Right atrium auricular region (tissue), 2 donors: ENCODE measurements around the gene RBM3. TPM values are rescaled to one million over a fixed set of nuclear protein-coding genes. Genes with fewer than 3 reads are reported as not detected.

Experiments used
- DNase-seq: peaks from one replicate; pipeline ENCODE4 v3.0.0-alpha.2; 2019; ENCODE audit warnings: low spot score
- H3K27ac ChIP-seq, 2 donors: fragments of 200-600 bp; sonication (generic); 1 replicate in 1 of 2; 2 replicates in 1 of 2; pipeline ENCODE4 v1.5.1; 2016 to 2019
- H3K27me3 ChIP-seq, 2 donors: fragments of 200-600 bp; sonication (generic); one replicate each; pipeline versions ENCODE4 v1.5.1 to v1.6.0; 2017 to 2019
- H3K36me3 ChIP-seq: fragments of 200-600 bp; sonication (generic); one replicate; pipeline ENCODE4 v1.5.1; 2016
- H3K4me1 ChIP-seq, 2 donors: fragments of 200-600 bp; sonication (generic); one replicate each; pipeline versions ENCODE4 v1.5.1 to v1.6.0; 2017 to 2019
- H3K4me3 ChIP-seq, 2 donors: fragments of 200-600 bp; sonication (generic); 1 replicate in 1 of 2; 2 replicates in 1 of 2; pipeline ENCODE4 v1.5.1; 2017 to 2019; ENCODE audit warnings: mild to moderate bottlenecking in 1 of 2, moderate library complexity in 1 of 2
- H3K9me3 ChIP-seq, 2 donors: fragments of 200-600 bp; sonication (generic); one replicate each; pipeline ENCODE4 v1.5.1; 2019
- total RNA-seq, 2 donors: library from RNA; depleted of rRNA; stranded (reverse); fragments of >200 nt; gene quantifications; one replicate each; pipeline ENCODE4 v1.1.0, GENCODE V29; 2016
- TF ChIP-seq, protein P1 (sequence below), 2 donors: fragments of 200-600 bp; sonication (generic); IDR thresholded peaks; one replicate each; pipeline ENCODE4 v1.5.1; 2019; ENCODE audit warnings: antibody characterized with exemption in 2 of 2

RBM3 gene
- total RNA-seq, 2 donors from 2014 or later = 62.1 to 90.4 TPM

DNA sequence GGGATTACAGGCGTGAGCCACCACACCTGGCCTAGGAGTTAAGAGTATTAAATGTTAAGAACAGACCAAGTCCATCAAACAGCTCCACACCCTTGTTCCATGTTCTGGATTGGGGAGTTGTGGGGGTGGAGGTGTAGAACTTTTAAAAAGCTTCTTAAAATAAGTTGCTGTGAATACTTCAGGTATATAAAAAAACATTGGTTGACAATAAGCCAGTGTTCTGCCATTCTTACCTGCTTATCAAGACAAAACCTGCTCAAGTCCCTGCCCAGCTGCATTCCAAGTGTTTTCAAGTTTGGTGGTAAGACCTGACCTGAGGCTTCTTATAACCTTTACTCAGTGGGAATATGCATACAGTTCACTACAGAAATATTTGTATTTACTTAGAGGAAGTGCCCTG lies 6.4 kb downstream of the RBM3 start:
- no peaks in the 10 kb centered on the region for H3K27me3 ChIP-seq
- TF ChIP-seq, protein P1, sequence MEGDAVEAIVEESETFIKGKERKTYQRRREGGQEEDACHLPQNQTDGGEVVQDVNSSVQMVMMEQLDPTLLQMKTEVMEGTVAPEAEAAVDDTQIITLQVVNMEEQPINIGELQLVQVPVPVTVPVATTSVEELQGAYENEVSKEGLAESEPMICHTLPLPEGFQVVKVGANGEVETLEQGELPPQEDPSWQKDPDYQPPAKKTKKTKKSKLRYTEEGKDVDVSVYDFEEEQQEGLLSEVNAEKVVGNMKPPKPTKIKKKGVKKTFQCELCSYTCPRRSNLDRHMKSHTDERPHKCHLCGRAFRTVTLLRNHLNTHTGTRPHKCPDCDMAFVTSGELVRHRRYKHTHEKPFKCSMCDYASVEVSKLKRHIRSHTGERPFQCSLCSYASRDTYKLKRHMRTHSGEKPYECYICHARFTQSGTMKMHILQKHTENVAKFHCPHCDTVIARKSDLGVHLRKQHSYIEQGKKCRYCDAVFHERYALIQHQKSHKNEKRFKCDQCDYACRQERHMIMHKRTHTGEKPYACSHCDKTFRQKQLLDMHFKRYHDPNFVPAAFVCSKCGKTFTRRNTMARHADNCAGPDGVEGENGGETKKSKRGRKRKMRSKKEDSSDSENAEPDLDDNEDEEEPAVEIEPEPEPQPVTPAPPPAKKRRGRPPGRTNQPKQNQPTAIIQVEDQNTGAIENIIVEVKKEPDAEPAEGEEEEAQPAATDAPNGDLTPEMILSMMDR (IDR thresholded peaks at IDR 0.05) = no peak
- peaks cover 36% of the 10 kb centered on the region for H3K36me3 ChIP-seq

DNA sequence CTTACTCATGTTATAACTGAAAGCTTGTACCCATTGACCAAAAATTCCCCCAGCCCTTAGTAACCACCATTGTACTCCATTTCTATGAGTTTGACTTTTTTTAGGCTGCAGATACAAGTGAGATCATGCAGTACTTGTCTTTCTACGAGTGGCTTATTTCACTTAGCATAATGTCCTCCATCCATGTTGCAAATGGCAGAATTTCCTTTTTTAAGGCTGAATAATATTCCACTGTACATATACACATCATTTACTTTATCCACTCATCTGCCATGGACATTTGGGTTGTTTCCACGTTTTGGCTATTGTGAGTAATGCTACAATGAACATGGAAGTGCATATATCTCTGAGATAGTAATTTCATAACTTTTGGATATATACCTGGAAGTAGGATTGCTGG lies 10.4 kb downstream of the RBM3 start:
- DNase-seq = no peak
- H3K9me3 ChIP-seq = no peaks in the 10 kb centered on the region
- H3K4me3 ChIP-seq = no peak overlapping the region
- no peaks in the 10 kb centered on the region for H3K27me3 ChIP-seq
- TF ChIP-seq, protein P1 (IDR thresholded peaks at IDR 0.05) = no peak
- no peaks in the 10 kb centered on the region for H3K4me1 ChIP-seq
- no peak overlapping the region for H3K27ac ChIP-seq
- H3K36me3 ChIP-seq = no peaks in the 10 kb centered on the region

More for the DNA sequence above, 6.4 kb downstream of the RBM3 start:
- peaks cover 0 to 10% of the 10 kb centered on the region in 2 donors for H3K4me1 ChIP-seq
- no peak overlapping the region for H3K27ac ChIP-seq
- no peaks in the 10 kb centered on the region for H3K9me3 ChIP-seq
- DNase-seq = no peak
- no peak overlapping the region for H3K4me3 ChIP-seq

- peak overlapping the region in 1 of 2 donors; percentile 11 for H3K4me3 ChIP-seq
- no peaks in the 10 kb centered on the region for H3K36me3 ChIP-seq
- peaks cover 0 to 8% of the 10 kb centered on the region in 2 donors for H3K4me1 ChIP-seq
- peak overlapping the region; percentile 63 to 87 for H3K27ac ChIP-seq
- no peak for DNase-seq
- H3K9me3 ChIP-seq = no peaks in the 10 kb centered on the region
- H3K27me3 ChIP-seq = no peaks in the 10 kb centered on the region
- TF ChIP-seq, protein P1 (IDR thresholded peaks at IDR 0.05) = no peak
Observed at GRCh38 chrX:48589482-48590162, 15.3 kb downstream of the RBM3 start.

DNA sequence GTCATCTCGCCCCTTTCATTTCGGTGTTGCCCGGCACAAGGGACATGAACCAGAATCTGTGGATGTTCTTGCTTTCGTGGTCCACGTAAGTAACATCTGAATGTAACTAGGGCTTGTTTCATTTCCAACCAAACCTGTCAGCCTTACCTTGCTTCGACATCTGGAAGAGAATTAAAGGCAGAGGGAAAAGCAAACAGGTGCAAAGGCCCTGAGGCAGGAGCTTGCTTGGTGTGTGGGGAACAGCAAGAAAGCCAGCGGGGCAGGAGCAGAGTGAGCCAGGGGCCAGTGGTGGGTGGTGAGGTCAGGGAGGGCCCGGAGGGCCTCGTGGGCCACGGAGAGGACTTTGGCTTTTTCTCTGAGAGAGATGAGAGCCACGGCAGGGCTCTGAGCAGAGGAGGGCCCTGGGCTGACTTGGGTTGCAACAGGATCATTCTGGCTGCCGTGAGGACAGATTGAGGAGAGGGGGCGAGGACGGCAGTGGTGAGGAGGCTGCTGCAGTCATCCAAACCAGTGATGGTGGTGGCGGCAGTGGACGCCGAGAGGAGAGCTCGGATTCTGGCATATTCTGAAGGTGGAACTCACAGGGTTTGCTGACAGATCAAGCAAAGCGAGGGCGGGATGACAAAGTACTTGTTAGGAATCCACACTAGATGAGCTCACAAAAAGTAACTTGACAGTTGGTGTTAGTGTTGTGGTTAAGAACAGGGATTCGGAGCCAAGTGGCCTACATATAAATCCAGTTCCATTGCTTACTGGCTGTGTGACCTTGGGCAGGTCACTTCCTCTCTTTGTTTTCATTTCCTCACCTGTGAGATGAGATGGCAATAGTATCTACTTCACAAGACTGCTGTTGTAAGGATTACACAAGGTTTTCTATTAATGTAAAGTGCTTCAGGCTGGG lies 16.2 kb downstream of the RBM3 start:
- TF ChIP-seq, protein P1 (IDR thresholded peaks at IDR 0.05) = no peak

DNA sequence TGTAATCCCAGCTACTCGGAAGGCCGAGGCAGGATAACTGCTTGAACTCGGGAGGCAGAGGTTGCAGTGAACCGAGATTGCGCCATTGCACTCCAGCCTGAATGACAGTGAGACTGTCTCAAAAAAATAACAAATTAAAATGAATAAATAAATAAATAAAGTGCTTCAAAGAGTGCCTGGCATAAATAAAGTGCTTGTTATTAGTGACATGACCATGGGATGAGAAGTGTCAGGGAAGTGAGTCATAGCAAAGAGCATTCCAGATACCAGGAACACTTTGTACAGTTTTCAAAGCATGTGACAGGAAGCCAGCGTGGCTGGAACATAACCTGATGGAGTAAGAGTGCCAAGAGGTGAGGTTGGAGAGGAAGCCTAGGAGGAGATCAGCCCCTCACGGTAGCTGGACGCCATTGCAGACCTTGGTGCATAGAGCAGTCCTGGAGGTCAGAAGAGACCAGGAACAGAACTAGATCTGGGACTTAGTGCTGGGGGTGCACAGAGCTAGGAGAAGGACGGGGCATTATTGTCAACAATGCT lies 17.0 kb downstream of the RBM3 start:
- Histone ChIP-seq H3K36me3 (no peaks in the 10 kb centered on the region), H3K4me1 (peaks cover 0 to 8% of the 10 kb centered on the region in 2 donors), H3K27ac (peak overlapping the region; percentile 63 to 87), H3K27me3 (no peaks in the 10 kb centered on the region), H3K4me3 (no peak overlapping the region), H3K9me3 (no peaks in the 10 kb centered on the region)
- TF ChIP-seq, protein P1 (IDR thresholded peaks at IDR 0.05) = peak in 1 of 2 donors; percentile 26
- peak; percentile 73 for DNase-seq

More for the DNA sequence above, 16.2 kb downstream of the RBM3 start:
- DNase-seq = no peak
- Histone ChIP-seq H3K4me3 (peak overlapping the region in 1 of 2 donors; percentile 11), H3K27ac (peak overlapping the region; percentile 63 to 87), H3K9me3 (no peaks in the 10 kb centered on the region), H3K4me1 (peaks cover 0 to 8% of the 10 kb centered on the region in 2 donors), H3K36me3 (no peaks in the 10 kb centered on the region), H3K27me3 (no peaks in the 10 kb centered on the region)
